Retinal pigment epithelial cell (primary cell): ENCODE data around the gene TESK2.
"Not testable (repeated sequence)": the region's sequence is repeated elsewhere in the genome, so short reads cannot be mapped to it uniquely, and the experiment has no call there.

Experiments used
- DNase-seq: peaks from one replicate; pipeline ENCODE4 v3.0.0-alpha.2; 2010; ENCODE audit warnings: low read depth
- H3K4me3 ChIP-seq: 2 replicates; pipeline ENCODE4 v1.5.1; 2011; ENCODE audit warnings: mild to moderate bottlenecking, low read length, control low read depth, moderate library complexity
- CTCF ChIP-seq: conservative IDR thresholded peaks from 2 replicates; pipeline ENCODE4 v1.5.1; 2011; ENCODE audit warnings: low read depth, low read length, control low read depth, inconsistent platforms

TESK2 gene

GRCh38 chr1:45365051-45365450 is 125.9 kb downstream of the TESK2 start:
- DNase-seq: no peak

GRCh38 chr1:45364294-45364693 is 126.7 kb downstream of the TESK2 start:
- no peak for TF ChIP-seq CTCF
- H3K4me3 ChIP-seq: no peak overlapping the region
- DNase-seq: no peak

More at GRCh38 chr1:45365051-45365450, 125.9 kb downstream of the TESK2 start:
- H3K4me3 ChIP-seq: no peak overlapping the region
- TF ChIP-seq CTCF: no peak

- not testable (repeated sequence) for DNase-seq, H3K4me3 ChIP-seq
Observed at GRCh38 chr1:45360981-45361380, 130.0 kb downstream of the TESK2 start.

- peak; percentile 63 for TF ChIP-seq CTCF
- H3K4me3 ChIP-seq: no peak overlapping the region
- DNase-seq: peak; percentile 18
Observed at GRCh38 chr1:45359882-45360513, 131.0 kb downstream of the TESK2 start.

- no peak overlapping the region for H3K4me3 ChIP-seq
- DNase-seq: no peak
- TF ChIP-seq CTCF: no peak
Observed at GRCh38 chr1:45356186-45356585, 134.8 kb downstream of the TESK2 start.

GRCh38 chr1:45355683-45356082 is 135.3 kb downstream of the TESK2 start:
- no peak for TF ChIP-seq CTCF
- DNase-seq: no peak
- H3K4me3 ChIP-seq: no peak overlapping the region

- no peak overlapping the region for H3K4me3 ChIP-seq
- TF ChIP-seq CTCF: no peak
- no peak for DNase-seq
Observed at GRCh38 chr1:45354838-45355237, 136.1 kb downstream of the TESK2 start.

GRCh38 chr1:45353685-45354084 is 137.3 kb downstream of the TESK2 start:
- no peak overlapping the region for H3K4me3 ChIP-seq
- DNase-seq: no peak
- TF ChIP-seq CTCF: no peak
